Panc1 (cell line): Measurements from ENCODE around the gene TOM1. TPM values are rescaled to one million over a fixed set of nuclear protein-coding genes. Genes with fewer than 3 reads are reported as not detected.

ENCODE experiments used
- ATAC-seq: fragments of 200-7000 bp; cut with Tn5 transposase; 2 replicates; pipeline ENCODE4 v1.9.1; 2020; ENCODE audit warnings: mild to moderate bottlenecking, moderate library complexity
- BruUV-seq: library from RNA; stranded (reverse); fragments of 400-500 nt; replicated peaks from 2 replicates; lab custom pipeline; 2021; lab: Mats Ljungman, UMichigan
- CTCF ChIA-PET: fragments of 300-600 bp; sonication (Branson Sonifier 250); formaldehyde crosslinking; loops from one replicate; lab custom pipeline; 2022; ENCODE audit warnings: antibody characterized with exemption; lab: Charles Lee
- POLR2A ChIA-PET: fragments of 300-600 bp; sonication (Branson Sonifier 250); formaldehyde crosslinking; loops from one replicate; lab custom pipeline; 2022; ENCODE audit warnings: antibody characterized with exemption; lab: Charles Lee
- DNase-seq: peaks from one replicate; pipeline ENCODE4 v3.0.0-alpha.2; 2010; ENCODE audit warnings: low read depth, low spot score
- H3K27ac ChIP-seq: 2 replicates; pipeline ENCODE4 v1.5.1; 2011; ENCODE audit warnings: mild to moderate bottlenecking, low read length, inconsistent platforms
- H3K27me3 ChIP-seq: fragments of 200-500 bp; sonication (Bioruptor generic); 2 replicates; pipeline ENCODE4 v1.6.0; 2014; ENCODE audit warnings: low read length, inconsistent platforms; ENCODE audit not compliant: control insufficient read depth, insufficient read depth
- H3K36me3 ChIP-seq: fragments of 200-500 bp; sonication (Bioruptor generic); 2 replicates; pipeline ENCODE4 v1.5.1; 2014; ENCODE audit warnings: inconsistent platforms, mild to moderate bottlenecking, low read length, moderate library complexity; ENCODE audit not compliant: control insufficient read depth, insufficient read depth
- H3K4me1 ChIP-seq: 2 replicates; pipeline ENCODE4 v1.5.1; 2011; ENCODE audit warnings: inconsistent platforms, mild to moderate bottlenecking, low read length, moderate library complexity; ENCODE audit not compliant: control insufficient read depth, insufficient read depth
- H3K4me3 ChIP-seq, 2 experiments: 2 replicates each; pipeline ENCODE4 v1.5.1; 2011 to 2012; ENCODE audit warnings: low read depth in 2 of 2, low read length in 2 of 2, mild to moderate bottlenecking in 2 of 2, inconsistent platforms in 1 of 2, moderate library complexity in 1 of 2
- H3K9me3 ChIP-seq: fragments of 200-500 bp; sonication (Bioruptor generic); 2 replicates; pipeline ENCODE4 v1.5.1; 2014; ENCODE audit warnings: low read depth, mild to moderate bottlenecking, inconsistent platforms, low read length, moderate library complexity; ENCODE audit not compliant: control insufficient read depth, insufficient read depth
- CTCF ChIP-seq: fragments of 450-650 bp; IDR thresholded peaks from 2 replicates; pipeline ENCODE4 v1.5.1; 2017; ENCODE audit warnings: mild to moderate bottlenecking
- POLR2AphosphoS5 ChIP-seq: IDR thresholded peaks from 2 replicates; pipeline ENCODE4 v1.6.1; 2012; ENCODE audit warnings: mild to moderate bottlenecking, low read depth, low read length, moderate library complexity
- REST ChIP-seq, 2 experiments: IDR thresholded peaks; 2 replicates each; pipeline ENCODE4 v1.6.1; 2011 to 2012; ENCODE audit warnings: low read depth in 2 of 2, control low read depth in 1 of 2, low read length in 1 of 2, mild to moderate bottlenecking in 1 of 2, moderate library complexity in 1 of 2; ENCODE audit not compliant: insufficient read depth in 1 of 2
- SIN3A ChIP-seq: IDR thresholded peaks from 2 replicates; pipeline ENCODE4 v1.6.1; 2012; ENCODE audit warnings: low read depth, mild to moderate bottlenecking, low read length, moderate library complexity, borderline replicate concordance; ENCODE audit not compliant: insufficient read depth
- TCF7L2 ChIP-seq: IDR thresholded peaks from 2 replicates; pipeline ENCODE4 v1.6.1; 2011; ENCODE audit warnings: mild to moderate bottlenecking, low read depth, low read length, inconsistent platforms
- in situ Hi-C: cut with HindIII; loops from 2 replicates; pipeline ENCODE4 v1.10.0; 2016; ENCODE audit warnings: low sequenced_read_pairs, low pct_unique_long_range_greater_than_20kb
- intact Hi-C: fragments of 100-400 bp; cut with micrococcal nuclease; formaldehyde crosslinking; loops from one replicate; pipeline ENCODE4 v1.10.0; 2022; ENCODE audit not compliant: unreplicated experiment
- total RNA-seq: library from RNA; stranded (reverse); gene quantifications from one replicate; pipeline ENCODE4 v1.2.1, GENCODE V29; 2021; ENCODE audit not compliant: unreplicated experiment

Gene TOM1
- total RNA-seq, 1 experiment from 2014 or later, result 32.7 TPM

GRCh38 chr22:35322893-35323292, 23.2 kb downstream of the TOM1 start:
- POLR2A ChIA-PET, result no interaction called here
- in situ Hi-C loops, result no loop called here
- no TSS peak for BruUV-seq

GRCh38 chr22:35323305-35323704, 23.6 kb downstream of the TOM1 start:
- CTCF ChIA-PET, result interaction anchor here (0.6 kb wide), 1 partner anchor 34 kb away, joined by 3 read pairs; no protein-coding TSS in a partner anchor

More at GRCh38 chr22:35322893-35323292, 23.2 kb downstream of the TOM1 start:
- no peaks in the 10 kb centered on the region for H3K27me3 ChIP-seq
- no peak overlapping the region for H3K4me3 ChIP-seq
- no peak overlapping the region for H3K27ac ChIP-seq
- H3K4me1 ChIP-seq, result no peaks in the 10 kb centered on the region
- peaks cover 2% of the 10 kb centered on the region; the same call in 1 of the 2 replicates for H3K36me3 ChIP-seq
- DNase-seq, result no peak
- intact Hi-C loops, result no loop called here
- CTCF ChIA-PET, result no interaction called here
- ATAC-seq, result no peak
- no peak for TF ChIP-seq TCF7L2
- TF ChIP-seq POLR2AphosphoS5, result no peak
- no peak for TF ChIP-seq CTCF
- TF ChIP-seq REST (IDR thresholded peaks at IDR 0.05; ENCODE audit: insufficient read depth in 1 of 2, low read depth in 2 of 2, low read length in 1 of 2), result no peak
- no peak for TF ChIP-seq SIN3A
- no peaks in the 10 kb centered on the region for H3K9me3 ChIP-seq

More at GRCh38 chr22:35323305-35323704, 23.6 kb downstream of the TOM1 start:
- H3K27me3 ChIP-seq, result no peaks in the 10 kb centered on the region
- H3K4me1 ChIP-seq, result no peaks in the 10 kb centered on the region
- H3K4me3 ChIP-seq, result no peak overlapping the region
- in situ Hi-C loops (no loop called here), intact Hi-C loops (no loop called here)
- H3K9me3 ChIP-seq, result no peaks in the 10 kb centered on the region
- no peak for ATAC-seq
- peaks cover 2% of the 10 kb centered on the region; the same call in 1 of the 2 replicates for H3K36me3 ChIP-seq
- POLR2A ChIA-PET, result no interaction called here
- BruUV-seq, result no TSS peak
- TF ChIP-seq POLR2AphosphoS5 (no peak), CTCF (no peak), REST (IDR thresholded peaks at IDR 0.05; ENCODE audit: insufficient read depth in 1 of 2, low read depth in 2 of 2, low read length in 1 of 2) (no peak), TCF7L2 (no peak), SIN3A (no peak)
- H3K27ac ChIP-seq, result no peak overlapping the region
- no peak for DNase-seq
